Mucosa of descending colon (tissue), 3 donors: ENCODE results near the gene ABHD1. TPM values are rescaled to one million over a fixed set of nuclear protein-coding genes. Genes with fewer than 3 reads are reported as not detected.
A peak's percentile ranks its signal among the peaks of the same experiment; 100 is the strongest.

Source experiments
- ATAC-seq: fragments of 200-7000 bp; cut with Tn5 transposase; one replicate; pipeline ENCODE4 v1.9.1; 2020; ENCODE audit warnings: mild to moderate bottlenecking, moderate library complexity
- DNase-seq, 3 donors: peaks; one replicate each; pipeline ENCODE4 v3.0.0-alpha.2; 2020
- H3K36me3 ChIP-seq: fragments of 200-600 bp; one replicate; pipeline ENCODE4 v1.8.0; 2021; ENCODE audit warnings: low read depth, mild to moderate bottlenecking
- H3K4me1 ChIP-seq: fragments of 200-600 bp; one replicate; pipeline ENCODE4 v1.8.0; 2021; ENCODE audit warnings: low read depth, mild to moderate bottlenecking
- H3K4me3 ChIP-seq: fragments of 200-600 bp; one replicate; pipeline ENCODE4 v1.8.0; 2021; ENCODE audit warnings: mild to moderate bottlenecking
- H3K9me3 ChIP-seq: fragments of 200-600 bp; one replicate; pipeline ENCODE4 v1.8.0; 2021; ENCODE audit warnings: mild to moderate bottlenecking
- intact Hi-C, 2 donors: fragments of 100-400 bp; cut with DNase I in 1 of 2; cut with micrococcal nuclease in 1 of 2; formaldehyde crosslinking; loops; one replicate each; pipeline versions ENCODE4 v1.11.0 to v1.11.1; 2022; cut with DNase I, micrococcal nuclease
- total RNA-seq, 3 donors: library from RNA; stranded (reverse); fragmentation: NEBNext Ultra II Directional in 2 of 3; extraction: Animal tissue kit (Norgen Biotek cat#: 25700) in 2 of 3; gene quantifications; one replicate each; pipeline versions ENCODE4 v1.2.1 to v1.2.4, GENCODE V29; 2021 to 2023
- TF ChIP-seq, protein P1 (sequence below): fragments of 200-600 bp; IDR thresholded peaks from one replicate; pipeline ENCODE4 v1.8.0; 2022; ENCODE audit warnings: antibody characterized with exemption, mild to moderate bottlenecking
- donor health status: DM: no; HTN: no; CAD: no; lungs with moderate emphysema.
- donor health status: DM: no; HTN: no; CAD: no.
- donor health status: DM: no; HTN: yes; CAD: no.

The ABHD1 gene
- total RNA-seq, 3 donors from 2014 or later, result 0.19 to 0.22 TPM; not detected in 1

DNA sequence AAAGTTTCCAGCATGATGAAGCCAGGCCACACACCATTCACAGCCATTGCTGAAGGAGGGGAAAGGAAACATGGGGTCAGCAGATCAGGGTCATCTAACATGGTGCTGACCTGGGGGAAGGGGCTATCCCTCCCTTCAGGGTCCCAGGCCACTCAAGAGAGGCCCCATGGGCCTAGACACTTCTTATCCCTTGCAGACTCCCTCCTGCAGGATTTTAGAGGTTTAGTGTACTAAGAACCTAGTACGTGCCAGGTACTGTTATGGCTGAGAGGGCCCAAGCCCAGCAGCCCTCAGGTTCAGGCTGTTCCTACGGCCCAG, 28.2 kb upstream of the ABHD1 start:
- H3K9me3 ChIP-seq, result no peaks in the 10 kb centered on the region
- H3K4me1 ChIP-seq, result peaks cover 10% of the 10 kb centered on the region
- DNase-seq (no peak), ATAC-seq (no peak)
- no peaks in the 10 kb centered on the region for H3K36me3 ChIP-seq
- TF ChIP-seq, protein P1, sequence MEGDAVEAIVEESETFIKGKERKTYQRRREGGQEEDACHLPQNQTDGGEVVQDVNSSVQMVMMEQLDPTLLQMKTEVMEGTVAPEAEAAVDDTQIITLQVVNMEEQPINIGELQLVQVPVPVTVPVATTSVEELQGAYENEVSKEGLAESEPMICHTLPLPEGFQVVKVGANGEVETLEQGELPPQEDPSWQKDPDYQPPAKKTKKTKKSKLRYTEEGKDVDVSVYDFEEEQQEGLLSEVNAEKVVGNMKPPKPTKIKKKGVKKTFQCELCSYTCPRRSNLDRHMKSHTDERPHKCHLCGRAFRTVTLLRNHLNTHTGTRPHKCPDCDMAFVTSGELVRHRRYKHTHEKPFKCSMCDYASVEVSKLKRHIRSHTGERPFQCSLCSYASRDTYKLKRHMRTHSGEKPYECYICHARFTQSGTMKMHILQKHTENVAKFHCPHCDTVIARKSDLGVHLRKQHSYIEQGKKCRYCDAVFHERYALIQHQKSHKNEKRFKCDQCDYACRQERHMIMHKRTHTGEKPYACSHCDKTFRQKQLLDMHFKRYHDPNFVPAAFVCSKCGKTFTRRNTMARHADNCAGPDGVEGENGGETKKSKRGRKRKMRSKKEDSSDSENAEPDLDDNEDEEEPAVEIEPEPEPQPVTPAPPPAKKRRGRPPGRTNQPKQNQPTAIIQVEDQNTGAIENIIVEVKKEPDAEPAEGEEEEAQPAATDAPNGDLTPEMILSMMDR, result no peak
- H3K4me3 ChIP-seq, result no peak overlapping the region
- intact Hi-C loops, result loop anchor here (10.0 kb wide), 3 partner anchors 109 to 189 kb away; partner anchors contain the start of genes ATRAID (in 1 of the 2), CAD (in 1 of the 2), SLC5A6 (in 1 of the 2) and TRIM54 (in 1 of the 2)

DNA sequence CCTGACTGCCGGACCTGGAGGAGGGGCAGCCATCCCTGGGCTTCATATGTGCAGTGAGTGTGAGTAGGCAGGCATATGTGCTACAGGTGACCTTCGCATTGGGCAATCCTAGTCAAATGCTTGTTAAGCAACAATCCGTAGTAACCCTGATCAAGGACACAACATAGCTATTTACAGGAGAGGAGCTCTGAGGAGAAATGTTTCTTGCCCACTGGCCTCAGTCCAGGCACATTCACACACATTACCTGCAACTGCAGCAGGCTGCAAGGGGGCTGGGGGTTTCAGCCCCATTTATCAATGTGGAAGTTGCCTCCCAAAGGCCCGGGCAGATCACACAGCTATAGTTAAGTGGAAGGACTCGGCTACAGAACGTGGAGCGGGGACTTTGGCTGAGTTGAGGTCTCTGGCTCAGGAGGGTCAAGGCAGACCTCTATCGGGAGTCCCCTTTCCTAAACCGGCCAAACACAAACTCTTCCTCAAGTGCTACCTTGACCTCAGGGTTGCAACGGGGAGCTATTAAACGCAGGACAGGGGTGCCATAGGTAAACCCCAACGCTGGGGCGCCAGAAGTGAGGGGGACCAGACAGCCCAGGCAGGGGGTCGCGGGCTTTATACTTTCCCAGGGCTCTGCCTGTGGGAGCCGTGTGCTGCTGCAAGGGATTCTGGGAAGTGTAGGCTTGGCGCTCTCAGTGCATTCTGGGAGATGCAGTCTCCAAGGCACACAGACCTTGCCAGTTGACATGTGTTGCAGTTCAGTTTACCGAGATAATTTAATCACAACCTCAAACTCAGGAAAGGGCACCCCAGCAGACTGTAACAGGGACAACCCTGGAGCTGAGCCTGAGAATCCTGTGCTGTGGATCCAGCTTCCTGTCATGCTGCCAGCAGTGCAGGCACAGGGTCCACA, 27.6 kb upstream of the ABHD1 start:
- TF ChIP-seq, protein P1, result no peak
- intact Hi-C loops, result loop anchor here (10.0 kb wide), 3 partner anchors 109 to 189 kb away; partner anchors contain the start of genes ATRAID (in 1 of the 2), CAD (in 1 of the 2), SLC5A6 (in 1 of the 2) and TRIM54 (in 1 of the 2)
- no peaks in the 10 kb centered on the region for H3K9me3 ChIP-seq
- DNase-seq (peak; percentile 58 to 75 (median 60)), ATAC-seq (peak; percentile 71)
- H3K4me1 ChIP-seq, result peaks cover 10% of the 10 kb centered on the region
- no peak overlapping the region for H3K4me3 ChIP-seq
- H3K36me3 ChIP-seq, result no peaks in the 10 kb centered on the region

DNA sequence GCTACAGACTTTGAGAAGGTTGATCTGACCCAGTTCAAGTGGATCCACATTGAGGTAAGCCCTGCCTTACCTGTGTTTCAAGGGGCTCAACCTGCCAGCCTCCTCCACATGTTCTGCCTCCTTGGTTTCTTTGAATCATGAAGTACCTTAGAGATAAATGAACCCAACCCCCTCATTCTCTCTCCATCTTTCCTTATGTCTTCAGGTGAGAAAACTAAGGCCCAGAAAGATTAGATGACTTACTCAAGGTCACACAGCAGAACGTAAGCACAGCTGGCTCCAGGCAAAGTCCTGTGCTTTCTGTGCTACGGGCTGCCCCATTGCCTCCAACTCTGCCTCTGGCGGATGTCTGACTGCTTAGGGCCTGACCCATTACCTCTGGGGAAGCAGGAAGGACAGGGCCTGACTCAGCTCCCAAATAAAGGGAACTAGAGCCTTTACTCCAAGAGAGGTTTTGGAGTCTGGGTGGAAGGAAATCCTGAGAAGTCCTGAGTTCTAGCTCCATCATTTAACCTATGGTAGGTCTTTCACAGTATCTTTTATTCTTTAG, 26.8 kb upstream of the ABHD1 start:
- ATAC-seq (no peak), DNase-seq (no peak)
- H3K36me3 ChIP-seq, result no peaks in the 10 kb centered on the region
- TF ChIP-seq, protein P1, result no peak
- intact Hi-C loops, result loop anchor here (10.0 kb wide), 3 partner anchors 108 to 188 kb away; partner anchors contain the start of genes ATRAID (in 1 of the 2), CAD (in 1 of the 2), SLC5A6 (in 1 of the 2) and TRIM54 (in 1 of the 2)
- peaks cover 10% of the 10 kb centered on the region for H3K4me1 ChIP-seq
- H3K4me3 ChIP-seq, result no peak overlapping the region
- no peaks in the 10 kb centered on the region for H3K9me3 ChIP-seq

DNA sequence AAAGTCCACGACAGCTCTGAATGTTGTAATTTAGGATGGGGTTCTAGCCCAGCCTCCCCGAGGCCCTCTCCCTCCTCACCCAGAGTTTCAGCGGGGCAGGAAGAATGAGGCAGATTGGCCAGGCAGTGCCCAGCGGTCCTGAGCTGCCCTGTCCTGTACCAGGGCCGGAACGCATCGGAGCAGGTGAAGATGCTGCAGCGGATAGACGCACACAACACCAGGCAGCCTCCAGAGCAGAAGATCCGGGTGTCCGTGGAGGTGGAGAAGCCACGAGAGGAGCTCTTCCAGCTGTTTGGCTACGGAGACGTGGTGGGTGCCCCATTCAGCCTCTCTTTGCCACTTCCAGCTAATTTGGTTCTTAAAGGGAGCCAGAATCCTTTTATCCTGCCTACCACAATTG, 26.3 kb upstream of the ABHD1 start:
- no peak for DNase-seq
- Histone ChIP-seq H3K9me3 (no peaks in the 10 kb centered on the region), H3K4me1 (peaks cover 10% of the 10 kb centered on the region), H3K36me3 (no peaks in the 10 kb centered on the region), H3K4me3 (no peak overlapping the region)
- intact Hi-C loops, result loop anchor here (10.0 kb wide), 3 partner anchors 107 to 187 kb away; partner anchors contain the start of genes ATRAID (in 1 of the 2), CAD (in 1 of the 2), SLC5A6 (in 1 of the 2) and TRIM54 (in 1 of the 2)
- no peak for ATAC-seq
- TF ChIP-seq, protein P1, result no peak

DNA sequence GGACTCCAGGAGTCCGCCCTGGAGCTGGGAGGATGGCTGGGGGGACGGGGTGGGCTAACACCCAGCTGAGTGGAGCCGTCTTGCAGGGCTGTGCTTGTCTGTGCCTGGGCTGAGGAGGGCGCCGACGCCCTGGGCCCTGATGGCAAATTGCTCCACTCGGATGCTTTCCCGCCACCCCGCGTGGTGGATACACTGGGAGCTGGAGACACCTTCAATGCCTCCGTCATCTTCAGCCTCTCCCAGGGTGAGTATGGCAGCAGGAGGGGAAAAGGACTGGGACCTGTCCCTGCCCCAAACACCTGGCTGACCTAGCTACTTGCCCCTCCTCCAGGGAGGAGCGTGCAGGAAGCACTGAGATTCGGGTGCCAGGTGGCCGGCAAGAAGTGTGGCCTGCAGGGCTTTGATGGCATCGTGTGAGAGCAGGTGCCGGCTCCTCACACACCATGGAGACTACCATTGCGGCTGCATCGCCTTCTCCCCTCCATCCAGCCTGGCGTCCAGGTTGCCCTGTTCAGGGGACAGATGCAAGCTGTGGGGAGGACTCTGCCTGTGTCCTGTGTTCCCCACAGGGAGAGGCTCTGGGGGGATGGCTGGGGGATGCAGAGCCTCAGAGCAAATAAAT, 24.2 kb upstream of the ABHD1 start:
- intact Hi-C loops, result loop anchor here (10.0 kb wide), 3 partner anchors 105 to 185 kb away; partner anchors contain the start of genes ATRAID (in 1 of the 2), CAD (in 1 of the 2), SLC5A6 (in 1 of the 2) and TRIM54 (in 1 of the 2)
- H3K9me3 ChIP-seq, result no peaks in the 10 kb centered on the region
- H3K36me3 ChIP-seq, result no peaks in the 10 kb centered on the region
- TF ChIP-seq, protein P1, result no peak
- ATAC-seq (no peak), DNase-seq (no peak)
- peaks cover 3% of the 10 kb centered on the region for H3K4me1 ChIP-seq
- H3K4me3 ChIP-seq, result no peak overlapping the region
